IMR-90 (cell line): Measurements from ENCODE around the gene TMPRSS3. TPM values are rescaled to one million over a fixed set of nuclear protein-coding genes. Genes with fewer than 3 reads are reported as not detected.
A peak's percentile ranks its signal among the peaks of the same experiment; 100 is the strongest.

Source experiments
- ATAC-seq: fragments of 200-7000 bp; cut with Tn5 transposase; 2 replicates; pipeline ENCODE4 v1.9.1; 2020; ENCODE audit warnings: low read depth, mild to moderate bottlenecking, moderate library complexity
- BruUV-seq: library from RNA; stranded (reverse); fragments of 400-500 nt; replicated peaks from 2 replicates; lab custom pipeline; 2021; lab: Mats Ljungman, UMichigan
- CTCF ChIA-PET: fragments of 300-600 bp; formaldehyde crosslinking; extraction: SDS; loops from one replicate; lab custom pipeline; 2021; ENCODE audit warnings: antibody characterized with exemption; lab: Yijun Ruan, JAX
- POLR2A ChIA-PET: fragments of 300-600 bp; sonication (Branson Sonifier 250); formaldehyde crosslinking; loops from one replicate; lab custom pipeline; 2022; ENCODE audit warnings: antibody characterized with exemption; ENCODE audit not compliant: unreplicated experiment; lab: Charles Lee
- DNase-seq: peaks from one replicate; pipeline ENCODE4 v3.0.0; 2013
- H2AFZ ChIP-seq: replicated peaks from 2 replicates; pipeline ENCODE3; 2013; ENCODE audit warnings: low read length, mild to moderate bottlenecking; ENCODE audit not compliant: poor library complexity
- H2AK5ac ChIP-seq: 2 replicates; pipeline ENCODE4 v1.6.1; 2013; ENCODE audit warnings: low read depth, low read length, inconsistent platforms
- H2AK9ac ChIP-seq: replicated peaks from 2 replicates; pipeline ENCODE3; 2013; ENCODE audit warnings: mild to moderate bottlenecking, low read depth, low read length, moderate library complexity; ENCODE audit not compliant: poor library complexity
- H2BK120ac ChIP-seq: 2 replicates; pipeline ENCODE4 v1.6.1; 2013; ENCODE audit warnings: low read depth, low read length, inconsistent platforms
- H2BK15ac ChIP-seq: 3 replicates; pipeline ENCODE4 v1.6.1; 2013; ENCODE audit warnings: low read depth, low read length, inconsistent platforms
- H2BK20ac ChIP-seq: 2 replicates; pipeline ENCODE4 v1.6.1; 2013; ENCODE audit warnings: low read depth, mild to moderate bottlenecking, inconsistent platforms, low read length, moderate library complexity
- H2BK5ac ChIP-seq: 2 replicates; pipeline ENCODE4 v1.6.1; 2013; ENCODE audit warnings: mild to moderate bottlenecking, low read depth, low read length, inconsistent platforms; ENCODE audit not compliant: poor library complexity, severe bottlenecking
- H3K14ac ChIP-seq: replicated peaks from 2 replicates; pipeline ENCODE4 v1.6.1; 2013; ENCODE audit warnings: low read depth, low read length, inconsistent platforms
- H3K18ac ChIP-seq: 2 replicates; pipeline ENCODE4 v1.6.1; 2013; ENCODE audit warnings: low read depth, low read length, control low read depth
- H3K23ac ChIP-seq: 2 replicates; pipeline ENCODE4 v1.6.1; 2013; ENCODE audit warnings: low read depth, low read length, inconsistent platforms
- H3K27ac ChIP-seq: 2 replicates; pipeline ENCODE4 v1.5.1; 2013; ENCODE audit warnings: mild to moderate bottlenecking, control low read depth, low read length; ENCODE audit not compliant: insufficient read depth
- H3K27me3 ChIP-seq: 2 replicates; pipeline ENCODE4 v1.6.1; 2013; ENCODE audit warnings: low read length; ENCODE audit not compliant: control insufficient read depth, insufficient read depth
- H3K36me3 ChIP-seq: 2 replicates; pipeline ENCODE4 v1.6.1; 2013; ENCODE audit warnings: low read length, mixed read lengths; ENCODE audit not compliant: control insufficient read depth, insufficient read depth
- H3K4ac ChIP-seq: 2 replicates; pipeline ENCODE4 v1.6.1; 2013; ENCODE audit warnings: low read depth, low read length, inconsistent platforms
- H3K4me1 ChIP-seq: 2 replicates; pipeline ENCODE4 v1.6.1; 2013; ENCODE audit warnings: low read length, mixed read lengths; ENCODE audit not compliant: control insufficient read depth, insufficient read depth
- H3K4me2 ChIP-seq: 2 replicates; pipeline ENCODE4 v1.6.1; 2013; ENCODE audit warnings: low read depth, mild to moderate bottlenecking, control low read depth, low read length, moderate library complexity
- H3K4me3 ChIP-seq: 2 replicates; pipeline ENCODE4 v1.5.1; 2013; ENCODE audit warnings: low read depth, mild to moderate bottlenecking, control low read depth, low read length, moderate library complexity; ENCODE audit not compliant: insufficient read depth
- H3K56ac ChIP-seq: 2 replicates; pipeline ENCODE4 v1.6.1; 2013; ENCODE audit warnings: low read length, inconsistent platforms; ENCODE audit not compliant: insufficient read depth; ENCODE audit errors: extremely low read depth
- H3K79me1 ChIP-seq, 2 experiments: 2 replicates each; pipeline ENCODE4 v1.6.1; 2013; ENCODE audit warnings: low read length in 2 of 2, inconsistent platforms in 1 of 2, low read depth in 1 of 2
- H3K9ac ChIP-seq: 2 replicates; pipeline ENCODE4 v1.6.1; 2013; ENCODE audit warnings: low read depth, low read length, control low read depth
- H3K9me1 ChIP-seq: 2 replicates; pipeline ENCODE4 v1.6.1; 2013; ENCODE audit warnings: low read length, inconsistent platforms; ENCODE audit not compliant: insufficient read depth
- H3K9me3 ChIP-seq: 2 replicates; pipeline ENCODE4 v1.6.1; 2013; ENCODE audit warnings: low read length; ENCODE audit not compliant: control insufficient read depth, insufficient read depth
- H4K20me1 ChIP-seq: 2 replicates; pipeline ENCODE4 v1.6.1; 2013; ENCODE audit warnings: low read length, inconsistent platforms; ENCODE audit not compliant: insufficient read depth
- H4K5ac ChIP-seq: 2 replicates; pipeline ENCODE4 v1.6.1; 2013; ENCODE audit warnings: mild to moderate bottlenecking, low read depth, low read length, control low read depth
- H4K8ac ChIP-seq, 2 experiments: 2 replicates each; pipeline ENCODE4 v1.6.1; 2013; ENCODE audit warnings: low read depth in 2 of 2, low read length in 2 of 2, control low read depth in 1 of 2, inconsistent platforms in 1 of 2
- H4K91ac ChIP-seq: 2 replicates; pipeline ENCODE4 v1.6.1; 2013; ENCODE audit warnings: low read depth, low read length, inconsistent platforms; ENCODE audit not compliant: insufficient read depth
- CHD1 ChIP-seq: IDR thresholded peaks from 2 replicates; pipeline ENCODE4 v1.6.1; 2012; ENCODE audit warnings: low read depth, low read length, improper control_type of control experiment
- POLR2A ChIP-seq: IDR thresholded peaks from 2 replicates; pipeline ENCODE4 v1.6.1; 2012; ENCODE audit warnings: mild to moderate bottlenecking, low read depth, low read length
- RFX5 ChIP-seq: IDR thresholded peaks from 2 replicates; pipeline ENCODE4 v1.8.0; 2012; ENCODE audit warnings: low read depth, mild to moderate bottlenecking, low read length, moderate library complexity
- WGBS, 2 experiments: methylation state at CpG; one replicate each; pipeline versions ENCODE4 v1.1.5 to v1.1.7; 2013; ENCODE audit warnings: missing lambda C conversion rate in 2 of 2; ENCODE audit not compliant: insufficient read length in 1 of 2; ENCODE audit errors: extremely low coverage in 2 of 2; 5-methylcytosine and 5-hydroxymethylcytosine counted together
- dilution Hi-C: fragments of 300-500 bp; cut with HindIII; formaldehyde crosslinking; loops from one replicate; pipeline ENCODE4 v1.14.3; 2018; ENCODE audit warnings: low sequenced_read_pairs; ENCODE audit not compliant: unreplicated experiment
- in situ Hi-C: fragments of 300-500 bp; cut with MboI; formaldehyde crosslinking; loops from 3 replicates; pipeline ENCODE4 v1.14.3; 2019; ENCODE audit warnings: low sequenced_read_pairs, inconsistent platforms, mixed read lengths
- intact Hi-C: fragments of 100-400 bp; cut with micrococcal nuclease; formaldehyde crosslinking; loops from 2 replicates; pipeline ENCODE4 v1.10.0; 2022
- polyA plus RNA-seq, 3 experiments: library from polyadenylated mRNA; depleted of rRNA; stranded (reverse); fragments of >200 nt; gene quantifications; 2 replicates each; pipeline ENCODE4 v1.2.3, GENCODE V29; 2012; ENCODE audit warnings: low replicate concordance in 1 of 3
- total RNA-seq: library from RNA; depleted of rRNA; stranded (reverse); fragments of >200 nt; gene quantifications from 2 replicates; pipeline ENCODE4 v1.2.3, GENCODE V29; 2012
- TF ChIP-seq, protein P1 (sequence below): conservative IDR thresholded peaks from 2 replicates; pipeline ENCODE4 v1.5.1; 2012; ENCODE audit warnings: mild to moderate bottlenecking, low read depth, low read length, improper control_type of control experiment

TMPRSS3 gene
- total and polyA plus RNA-seq, 2 of the 4 experiments (the other 2 are of a cell fraction), result not detected

DNA sequence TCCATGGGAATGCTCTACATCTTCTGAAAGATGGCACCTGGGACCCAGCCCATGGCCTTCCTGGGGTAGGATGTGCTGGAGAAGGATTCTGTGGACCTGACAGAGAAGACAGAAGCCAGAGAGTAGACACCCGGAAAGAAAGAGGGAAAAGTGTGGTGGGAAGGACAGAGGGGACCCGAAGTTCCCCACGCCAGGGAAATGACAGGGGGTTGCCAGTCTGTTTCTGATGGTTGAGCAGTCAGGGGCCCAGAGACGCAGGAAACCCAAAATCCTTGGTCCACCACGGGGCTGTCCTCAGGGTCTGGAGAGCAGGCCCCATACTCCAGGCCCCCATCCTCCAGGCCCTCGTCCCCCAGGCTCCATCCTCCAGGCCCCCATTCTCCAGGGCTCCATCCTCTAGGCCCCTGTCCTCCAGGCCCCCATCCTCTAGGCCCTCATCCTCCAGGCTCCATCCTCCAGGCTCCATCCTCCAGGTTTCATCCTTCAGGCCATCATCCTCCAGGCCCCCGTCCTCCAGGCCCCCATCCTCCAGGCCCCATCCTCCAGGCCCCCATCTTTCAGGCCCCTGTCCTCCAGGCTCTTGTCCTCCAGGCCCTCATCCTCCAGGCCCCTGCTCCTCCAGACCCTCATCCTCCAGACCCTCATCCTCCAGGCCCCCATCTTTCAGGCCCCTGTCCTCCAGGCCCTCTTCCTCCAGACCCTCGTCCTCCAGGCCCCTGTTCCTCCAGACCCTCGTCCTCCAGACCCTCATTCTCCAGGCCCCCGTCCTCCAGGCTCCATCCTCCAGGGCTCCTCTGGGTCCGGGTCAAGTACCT, 44.0 kb downstream of the TMPRSS3 start:
- H2BK20ac ChIP-seq, result no peak overlapping the region
- no peak overlapping the region for H2BK5ac ChIP-seq
- no peak overlapping the region for H3K4ac ChIP-seq
- H4K91ac ChIP-seq, result no peak overlapping the region
- no peak for TF ChIP-seq POLR2A
- TF ChIP-seq, protein P1, sequence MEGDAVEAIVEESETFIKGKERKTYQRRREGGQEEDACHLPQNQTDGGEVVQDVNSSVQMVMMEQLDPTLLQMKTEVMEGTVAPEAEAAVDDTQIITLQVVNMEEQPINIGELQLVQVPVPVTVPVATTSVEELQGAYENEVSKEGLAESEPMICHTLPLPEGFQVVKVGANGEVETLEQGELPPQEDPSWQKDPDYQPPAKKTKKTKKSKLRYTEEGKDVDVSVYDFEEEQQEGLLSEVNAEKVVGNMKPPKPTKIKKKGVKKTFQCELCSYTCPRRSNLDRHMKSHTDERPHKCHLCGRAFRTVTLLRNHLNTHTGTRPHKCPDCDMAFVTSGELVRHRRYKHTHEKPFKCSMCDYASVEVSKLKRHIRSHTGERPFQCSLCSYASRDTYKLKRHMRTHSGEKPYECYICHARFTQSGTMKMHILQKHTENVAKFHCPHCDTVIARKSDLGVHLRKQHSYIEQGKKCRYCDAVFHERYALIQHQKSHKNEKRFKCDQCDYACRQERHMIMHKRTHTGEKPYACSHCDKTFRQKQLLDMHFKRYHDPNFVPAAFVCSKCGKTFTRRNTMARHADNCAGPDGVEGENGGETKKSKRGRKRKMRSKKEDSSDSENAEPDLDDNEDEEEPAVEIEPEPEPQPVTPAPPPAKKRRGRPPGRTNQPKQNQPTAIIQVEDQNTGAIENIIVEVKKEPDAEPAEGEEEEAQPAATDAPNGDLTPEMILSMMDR, result no peak
- no peak for TF ChIP-seq CHD1
- no peak for TF ChIP-seq RFX5
- no peak overlapping the region for H3K27ac ChIP-seq
- H3K9ac ChIP-seq, result no peak overlapping the region
- no peak overlapping the region for H4K5ac ChIP-seq
- no peaks in the 10 kb centered on the region for H3K4me1 ChIP-seq
- no peaks in the 10 kb centered on the region for H3K79me1 ChIP-seq
- H2AFZ ChIP-seq, result peak overlapping the region; percentile 32
- no peak overlapping the region for H2BK15ac ChIP-seq
- H3K56ac ChIP-seq, result no peak overlapping the region
- BruUV-seq, result no TSS peak
- H2BK120ac ChIP-seq, result no peak overlapping the region
- H2AK5ac ChIP-seq, result no peak overlapping the region
- no peaks in the 10 kb centered on the region for H3K9me1 ChIP-seq
- no peak overlapping the region for H3K23ac ChIP-seq
- intact Hi-C loops, result no loop called here
- dilution Hi-C loops, result no loop called here
- no peak overlapping the region for H3K18ac ChIP-seq
- no peak overlapping the region for H3K4me2 ChIP-seq
- POLR2A ChIA-PET, result no interaction called here
- peaks cover 19% of the 10 kb centered on the region for H3K27me3 ChIP-seq
- H4K8ac ChIP-seq, result no peak overlapping the region
- no peak overlapping the region for H2AK9ac ChIP-seq
- no peak for DNase-seq
- CTCF ChIA-PET, result no interaction called here
- ATAC-seq, result no peak
- H4K20me1 ChIP-seq, result no peaks in the 10 kb centered on the region
- in situ Hi-C loops, result no loop called here
- no peaks in the 10 kb centered on the region for H3K36me3 ChIP-seq
- no peak overlapping the region for H3K4me3 ChIP-seq
- 0% methylated on average over 1 of the region's 11 CpGs; no CpG with 5 or more reads in 1 of the 2 experiments for WGBS, 2 experiments
- no peaks in the 10 kb centered on the region; the same call in 1 of the 2 replicates for H3K9me3 ChIP-seq
- H3K14ac ChIP-seq, result no peak overlapping the region
